GM18505 (cell line): ENCODE data around the gene PLEKHA6.

ENCODE experiments used
- ATAC-seq: cut with Tn5 transposase; IDR thresholded peaks from one replicate; pipeline ENCODE4 v1.9.1; 2021; ENCODE audit not compliant: unreplicated experiment
- POLR2A ChIP-seq: IDR thresholded peaks from 4 replicates; pipeline ENCODE4 v1.6.1; 2011; ENCODE audit warnings: borderline replicate concordance; ENCODE audit not compliant: insufficient read depth, insufficient read length; ENCODE audit errors: extremely low read depth

The PLEKHA6 gene

DNA sequence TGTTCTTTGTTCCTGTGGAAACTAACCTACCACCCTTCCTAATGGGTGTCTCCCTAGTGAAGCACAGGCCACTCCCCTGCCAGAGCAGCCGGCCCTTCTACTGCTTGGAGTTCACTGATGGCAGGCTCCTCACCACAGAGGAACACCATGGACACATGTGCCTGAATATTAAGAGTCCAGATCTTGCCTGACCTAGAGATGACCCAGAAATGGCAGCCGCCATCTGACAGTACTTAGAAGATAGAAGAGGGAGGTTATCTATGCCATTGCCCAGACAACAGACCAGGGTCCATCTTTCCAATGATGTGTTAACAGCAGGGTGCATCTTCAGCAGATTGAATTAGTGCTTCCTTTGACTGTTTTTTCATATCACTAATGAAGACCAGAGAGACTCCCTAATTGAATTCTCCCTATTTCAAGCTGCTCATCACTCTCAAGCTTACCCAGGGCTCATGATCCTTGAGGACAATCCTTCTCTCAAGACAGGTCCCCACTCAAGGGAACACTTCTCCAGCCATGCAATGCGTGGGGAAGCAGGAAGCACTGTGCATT is 59.8 kb downstream of the PLEKHA6 start:
- ATAC-seq = no peak
- no peak for TF ChIP-seq POLR2A

DNA sequence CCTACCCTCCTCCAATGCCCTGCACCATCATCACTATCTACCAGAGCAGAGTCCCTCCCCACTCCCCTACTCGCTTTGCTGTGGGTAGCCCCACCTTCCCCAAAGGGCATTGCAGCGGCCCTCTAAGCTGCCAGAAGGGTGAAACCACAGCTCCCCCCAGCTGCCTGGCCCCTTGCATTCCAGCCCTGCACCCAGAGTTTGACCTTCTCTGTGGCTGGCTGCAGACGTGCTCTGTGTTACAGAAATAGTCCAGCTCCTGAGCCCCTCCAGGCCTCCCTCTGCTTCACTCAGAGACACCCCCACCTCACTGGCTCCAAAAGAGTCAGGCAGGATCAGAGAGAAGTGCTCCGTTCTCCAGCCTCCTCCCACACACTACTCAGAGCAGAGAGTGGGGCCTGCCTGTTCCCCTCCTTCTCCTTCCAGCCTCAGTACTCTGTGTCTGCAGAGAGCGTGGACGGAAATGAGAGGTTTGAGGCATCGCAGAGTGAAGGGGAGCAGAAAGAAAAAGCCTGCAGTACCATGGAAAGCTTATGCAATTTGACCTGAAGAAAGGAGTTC is 63.2 kb downstream of the PLEKHA6 start:
- no peak for ATAC-seq
- TF ChIP-seq POLR2A = no peak

DNA sequence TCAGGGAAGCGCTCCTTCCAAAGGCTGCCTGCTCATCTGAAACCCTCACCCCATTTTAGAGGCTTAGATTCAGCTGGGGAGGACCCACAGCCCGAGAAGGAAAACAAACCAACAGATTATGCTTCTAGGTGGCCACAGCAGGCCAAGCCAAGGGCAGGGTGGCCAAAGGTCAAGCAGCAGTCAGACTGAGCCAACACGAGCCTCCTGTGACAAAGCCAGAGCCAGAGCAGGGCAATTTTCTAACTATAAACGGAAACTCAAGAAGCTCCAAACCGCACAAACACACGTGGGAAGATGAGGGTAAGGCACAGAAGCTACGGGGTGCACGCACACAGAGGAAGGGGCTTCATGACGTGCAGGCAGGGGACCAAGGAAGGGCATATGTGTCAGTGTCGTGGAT is 64.1 kb downstream of the PLEKHA6 start:
- no peak for ATAC-seq
- no peak for TF ChIP-seq POLR2A

DNA sequence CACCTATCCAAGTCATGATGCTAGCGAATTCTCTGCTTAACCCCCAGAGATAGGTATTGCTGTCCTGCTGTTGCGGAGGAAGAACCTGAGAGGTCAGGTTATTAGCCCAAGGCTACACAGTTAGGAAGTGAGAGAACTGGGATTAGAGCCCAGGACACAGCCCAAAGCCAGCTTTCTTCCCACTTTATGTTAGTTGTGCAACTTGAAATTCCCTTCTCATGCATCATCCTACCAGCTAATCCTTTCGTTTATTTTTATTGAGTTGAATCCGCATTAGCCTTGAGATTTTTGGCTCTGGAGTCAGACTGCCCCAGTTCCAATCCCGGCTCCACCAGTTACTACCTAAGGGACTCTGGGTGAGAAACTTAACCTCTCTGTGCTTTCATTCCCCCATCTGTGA is 65.4 kb downstream of the PLEKHA6 start:
- ATAC-seq = no peak
- TF ChIP-seq POLR2A = no peak

DNA sequence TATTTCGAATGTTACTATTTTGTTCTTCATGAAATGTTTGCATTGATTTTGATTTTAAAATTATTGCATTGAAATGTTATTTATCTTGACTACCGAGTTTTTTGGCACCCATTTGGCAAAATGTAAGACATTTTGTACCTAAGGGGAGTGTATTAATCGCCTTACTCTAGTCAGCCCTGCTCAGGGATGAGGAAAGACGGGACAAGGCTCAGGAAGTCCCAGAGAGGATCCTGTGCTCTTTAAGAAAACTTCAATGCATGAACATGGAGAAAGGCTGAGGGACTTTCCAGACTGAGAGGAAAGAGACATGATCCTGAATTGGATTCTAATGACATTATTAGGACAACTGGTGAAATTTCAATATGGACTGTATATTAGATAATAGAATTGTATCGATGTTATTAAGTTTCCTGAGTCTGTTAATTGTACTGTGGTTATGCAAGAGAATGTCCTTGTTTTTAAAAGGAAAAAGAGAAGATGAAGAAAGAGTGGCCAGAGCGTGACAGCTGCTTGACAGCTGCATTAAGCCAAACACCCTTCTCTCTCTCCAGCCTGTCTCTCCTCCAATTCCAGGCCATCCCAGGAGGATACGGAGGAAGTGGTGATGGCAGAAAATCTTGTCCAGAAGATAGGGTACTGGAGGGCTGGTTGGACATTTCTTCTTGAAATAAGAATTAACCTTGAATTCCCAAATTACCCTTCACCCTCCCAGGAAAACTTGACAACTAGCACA is 66.0 kb downstream of the PLEKHA6 start:
- ATAC-seq = no peak
- TF ChIP-seq POLR2A = no peak

DNA sequence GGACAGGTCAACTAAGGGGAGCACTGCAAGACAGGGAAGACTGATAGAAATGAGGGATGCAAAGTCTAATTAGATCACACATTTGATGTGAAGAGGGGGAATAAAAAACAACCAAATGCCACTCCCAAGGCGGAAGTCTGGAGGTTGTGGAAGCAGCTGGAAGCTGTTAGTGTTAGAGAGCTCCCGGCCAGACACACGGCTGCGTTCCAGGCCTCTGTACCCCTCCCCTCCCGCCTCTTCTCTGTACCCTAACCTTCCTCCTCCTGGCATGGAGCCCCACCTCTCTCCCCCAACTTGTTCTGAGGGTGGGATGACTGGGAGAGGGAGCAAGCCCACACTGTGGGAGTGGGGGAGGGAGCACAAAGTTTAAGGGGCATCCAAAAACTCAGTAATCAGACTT is 67.0 kb downstream of the PLEKHA6 start:
- ATAC-seq = no peak

DNA sequence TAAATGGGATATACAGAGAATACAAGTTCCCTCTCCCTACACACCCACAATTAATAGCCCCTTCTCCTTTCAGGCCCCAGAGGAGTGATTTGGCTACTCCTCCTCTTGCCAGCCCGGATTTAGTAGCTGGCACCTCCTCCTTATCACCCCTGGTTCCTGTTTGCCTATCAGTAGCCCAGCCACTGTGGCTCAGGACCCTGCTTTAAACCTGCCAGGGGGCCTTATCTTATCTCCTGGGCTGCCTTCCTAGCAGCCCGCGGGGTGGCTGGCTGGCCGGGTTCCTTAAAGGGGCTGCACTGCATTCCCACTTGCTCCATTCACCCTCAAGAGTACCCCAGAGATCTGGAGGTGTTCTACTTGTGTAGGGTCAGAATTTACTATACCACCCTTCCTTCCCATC is 70.4 kb downstream of the PLEKHA6 start:
- ATAC-seq = no peak
- no peak for TF ChIP-seq POLR2A

More for the DNA sequence above, 67.0 kb downstream of the PLEKHA6 start:
- TF ChIP-seq POLR2A = no peak

DNA sequence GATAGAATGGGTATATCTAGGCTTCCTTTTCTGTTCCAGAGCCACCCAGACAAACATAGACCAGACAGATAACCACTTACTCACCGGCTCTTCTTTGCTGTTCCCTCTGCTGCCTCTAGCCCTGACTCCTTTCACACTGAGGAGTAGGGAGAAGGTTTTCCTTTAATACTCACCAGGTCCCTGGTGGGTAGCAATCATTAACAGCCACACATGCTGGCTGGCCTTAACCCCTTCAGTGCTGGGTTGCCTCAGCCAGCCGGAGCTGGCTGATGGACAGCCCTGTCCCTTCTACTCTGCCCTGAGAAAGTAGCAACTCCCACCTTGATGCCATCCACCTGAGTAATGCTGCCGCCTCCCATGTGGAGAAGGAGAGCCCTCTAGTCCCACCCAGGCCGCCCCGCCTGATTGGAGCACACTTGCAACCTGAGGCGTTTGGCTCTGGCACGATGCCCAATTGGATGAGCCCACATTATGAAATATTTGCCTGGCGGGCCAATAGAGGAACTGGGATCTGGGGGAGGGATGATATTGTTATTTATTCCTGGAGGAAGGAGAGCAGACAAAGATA is 71.6 kb downstream of the PLEKHA6 start:
- no peak for TF ChIP-seq POLR2A
- no peak for ATAC-seq

DNA sequence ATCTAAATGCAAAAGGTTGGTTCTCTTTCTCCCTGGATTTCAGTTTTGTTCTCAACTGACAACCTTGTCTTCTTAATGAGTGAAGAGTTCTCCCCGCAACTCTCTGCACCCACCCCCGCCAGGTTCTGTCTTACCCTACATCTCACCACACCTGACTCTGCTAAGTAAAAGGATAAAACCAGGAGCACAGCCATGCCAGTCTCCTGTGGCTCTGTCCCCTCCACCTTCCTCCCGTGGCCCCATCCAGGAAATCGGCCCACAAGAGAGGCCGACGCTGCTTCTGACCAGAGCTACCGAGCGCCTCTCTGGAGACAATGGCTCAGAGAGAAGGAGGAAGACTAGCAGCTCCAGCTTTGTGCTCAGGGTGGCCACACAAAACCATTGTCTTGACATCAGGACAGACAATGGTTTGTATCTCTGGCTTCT is 72.2 kb downstream of the PLEKHA6 start:
- no peak for ATAC-seq
- TF ChIP-seq POLR2A = no peak

DNA sequence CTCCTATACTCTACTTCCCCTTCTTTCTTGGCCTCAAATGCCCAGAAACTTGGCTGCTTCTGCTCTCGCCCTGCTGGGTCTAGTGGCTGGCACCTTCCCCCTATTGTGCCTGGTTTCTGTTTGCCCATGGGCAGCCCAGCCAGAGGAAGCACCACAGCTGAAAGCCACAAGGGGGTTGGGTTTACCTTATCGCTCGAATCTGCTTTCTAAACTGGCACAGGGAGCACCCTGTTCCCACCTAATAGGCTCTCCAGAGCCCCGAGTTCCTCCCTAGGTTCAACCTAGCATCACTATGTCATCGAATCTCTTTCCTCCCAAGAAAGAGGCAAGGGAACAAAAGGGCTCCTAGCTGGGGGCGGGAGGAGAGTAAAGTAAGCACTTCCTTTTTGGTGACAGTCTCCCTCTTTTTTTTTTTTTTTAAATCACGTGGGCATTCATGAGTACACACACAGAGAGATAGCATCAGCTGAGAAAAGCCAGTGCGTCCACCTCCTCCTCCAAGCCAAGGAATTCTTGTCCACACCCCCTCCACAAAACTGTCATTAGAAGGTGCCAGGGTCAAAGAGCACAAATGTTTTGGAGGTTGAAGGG is 72.8 kb downstream of the PLEKHA6 start:
- TF ChIP-seq POLR2A = no peak

DNA sequence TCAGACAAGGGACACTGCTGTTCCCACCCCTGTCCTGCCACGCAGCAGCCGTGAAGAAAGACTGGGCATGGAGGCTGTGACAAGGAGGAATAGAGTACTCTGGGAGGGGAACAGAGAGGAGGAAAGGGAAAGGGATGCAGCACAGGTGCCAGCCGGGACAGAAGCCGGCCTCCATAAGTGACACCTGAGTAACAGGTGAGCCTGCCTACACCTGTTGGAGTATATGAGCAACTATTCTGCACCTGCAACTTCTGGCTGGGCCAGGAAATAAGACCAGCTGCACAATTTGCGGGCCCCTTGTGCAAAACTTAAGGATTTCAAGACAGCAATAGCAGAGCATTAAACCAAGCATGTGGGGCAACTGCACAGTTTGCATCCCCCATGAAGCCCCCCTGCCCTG is 73.4 kb downstream of the PLEKHA6 start:
- TF ChIP-seq POLR2A = no peak
- ATAC-seq = no peak

More for the DNA sequence above, 72.8 kb downstream of the PLEKHA6 start:
- ATAC-seq = no peak

DNA sequence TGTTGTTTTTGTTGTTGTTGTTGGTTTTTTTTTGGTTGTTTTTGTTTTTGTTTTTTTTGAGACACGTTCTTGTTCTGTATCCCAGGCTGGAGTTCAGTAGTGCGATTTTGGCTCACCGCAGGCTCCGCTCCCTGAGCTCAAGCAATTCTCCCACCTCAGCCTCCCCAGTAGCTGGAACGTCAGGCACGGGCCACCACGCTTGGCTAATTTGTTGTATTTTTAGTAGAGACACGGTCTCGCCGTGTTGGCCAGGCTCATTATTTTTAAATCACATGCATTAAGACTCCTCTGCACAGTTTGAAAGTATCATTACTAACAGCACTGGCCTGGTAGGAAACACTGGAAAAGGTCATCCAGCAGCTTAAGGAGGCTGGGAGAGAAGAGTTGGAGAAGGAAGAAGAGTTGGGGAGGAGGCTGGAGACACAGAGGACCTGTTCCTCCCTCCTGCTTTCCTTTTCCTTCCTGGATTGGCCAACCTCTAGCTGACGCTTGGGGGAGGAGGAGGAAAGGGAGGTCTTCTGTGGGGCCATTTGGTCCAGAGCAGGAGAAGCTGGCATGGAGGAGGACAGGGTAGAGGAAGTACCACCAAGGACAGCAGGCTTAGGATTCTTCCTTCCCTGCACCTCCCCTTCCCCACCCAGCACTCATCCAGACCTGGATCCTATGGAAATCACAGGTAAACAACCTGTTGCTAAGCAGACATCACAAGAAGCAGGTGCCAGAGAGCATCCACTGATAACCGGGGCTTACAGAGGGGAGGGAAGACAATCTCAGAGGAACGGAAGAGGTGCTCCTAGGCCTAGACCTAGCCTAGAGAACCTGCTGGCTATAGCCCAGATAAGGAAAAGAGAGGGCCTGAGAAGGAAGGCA is 74.1 kb downstream of the PLEKHA6 start:
- no peak for TF ChIP-seq POLR2A
- ATAC-seq = no peak

DNA sequence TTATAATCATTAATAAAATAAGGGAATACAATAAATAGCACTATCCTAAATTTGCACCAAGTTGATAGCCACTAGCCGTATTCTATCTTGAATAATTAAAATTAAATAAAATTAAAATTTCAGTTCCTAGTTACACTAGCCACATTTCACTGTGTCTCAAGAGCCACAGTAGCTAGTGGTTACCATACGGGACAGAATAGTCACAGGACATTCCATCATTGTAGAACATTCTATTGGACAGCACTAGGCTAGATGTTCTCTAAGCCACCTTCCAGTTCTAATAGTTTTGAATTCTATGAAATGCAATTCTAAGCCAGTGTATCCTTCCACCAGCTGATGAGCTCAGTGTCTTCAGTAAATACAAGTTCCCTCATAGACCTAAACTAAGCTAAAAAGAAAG is 74.8 kb downstream of the PLEKHA6 start:
- no peak for ATAC-seq
- TF ChIP-seq POLR2A = no peak
